NCI-H2227 (cell line): ENCODE data around the gene ALDH1A2.
"Not testable (repeated sequence)": the region's sequence is repeated elsewhere in the genome, so short reads cannot be mapped to it uniquely, and the experiment has no call there.

ENCODE experiments used
- DNase-seq: peaks from one replicate; lab custom pipeline; 2025; ENCODE audit not compliant: unreplicated experiment; lab: John Stamatoyannopoulos, UW

The ALDH1A2 gene

DNA sequence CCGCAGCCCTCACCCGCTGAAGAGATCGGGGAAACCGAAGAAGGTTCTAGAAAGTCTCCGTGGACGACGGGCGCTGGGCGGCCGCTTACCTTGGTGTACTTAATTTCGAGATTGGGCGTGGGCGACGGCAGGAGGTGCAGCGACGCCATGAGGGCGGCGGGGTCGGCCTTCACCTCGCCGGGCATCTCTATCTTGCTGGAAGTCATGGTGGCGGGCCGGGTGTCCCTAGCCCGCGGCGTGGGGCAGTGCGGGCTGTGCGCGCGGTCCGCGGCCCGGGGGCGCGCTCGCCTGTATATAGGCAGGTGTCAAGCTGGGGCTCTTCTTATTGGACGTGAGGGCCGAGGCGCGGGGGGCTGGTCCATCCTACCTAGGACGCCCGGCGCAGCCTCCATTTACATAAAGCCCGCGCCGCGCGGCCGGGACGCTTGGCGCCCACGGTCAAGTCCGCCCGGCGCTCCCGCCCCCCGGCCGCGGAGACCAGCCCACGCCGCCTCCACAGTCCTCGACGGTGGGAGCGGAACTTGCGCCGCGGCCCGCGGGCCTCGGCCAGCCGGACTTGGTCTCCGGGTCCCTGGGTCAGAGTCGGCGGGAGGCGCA lies at the start of gene ALDH1A2:
TSS of gene ALDH1A2 (minus strand) at position 267 of the 597 bp plus-strand sequence. CDS start at position 206, 61 bp downstream.
- no peak for DNase-seq

DNA sequence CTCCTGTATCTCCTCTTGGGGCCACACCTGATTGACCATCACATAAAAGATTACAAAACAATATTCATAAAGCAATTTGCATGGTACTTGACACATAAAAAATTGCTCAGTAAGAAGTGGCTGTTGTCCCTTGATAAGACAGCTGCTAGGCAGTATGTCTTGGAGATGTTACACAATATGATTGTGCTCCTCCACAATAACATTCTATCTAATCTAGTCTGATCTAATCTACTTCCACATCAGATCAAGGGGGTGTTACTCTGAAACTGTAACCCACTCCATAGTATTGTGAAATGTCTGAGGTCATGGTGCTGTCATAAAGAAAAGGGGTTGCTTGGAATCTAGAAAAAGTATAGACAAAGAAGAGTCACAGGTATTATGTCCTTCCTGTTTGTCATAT lies 49.3 kb upstream of the ALDH1A2 start:
- DNase-seq, result no peak

DNA sequence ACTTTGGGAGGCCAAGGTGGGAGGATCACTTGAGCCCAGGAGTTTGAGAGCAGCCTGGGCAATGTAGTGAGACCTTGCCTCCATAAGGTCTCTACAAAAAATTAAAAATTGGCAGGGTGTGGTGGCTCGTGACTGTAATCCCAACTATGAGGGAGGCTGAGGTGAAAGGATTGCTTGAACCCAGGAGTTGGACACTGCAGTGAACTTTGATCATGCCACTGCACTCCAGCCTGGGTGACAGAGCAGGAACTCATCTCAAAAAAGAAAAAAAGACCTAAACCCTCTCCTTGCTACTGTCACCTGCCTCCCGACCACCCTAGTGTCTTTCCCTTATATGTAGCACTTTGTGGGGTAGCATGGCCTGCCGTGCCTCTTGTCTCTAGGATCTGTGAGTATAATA lies 48.9 kb upstream of the ALDH1A2 start:
- no peak for DNase-seq

DNA sequence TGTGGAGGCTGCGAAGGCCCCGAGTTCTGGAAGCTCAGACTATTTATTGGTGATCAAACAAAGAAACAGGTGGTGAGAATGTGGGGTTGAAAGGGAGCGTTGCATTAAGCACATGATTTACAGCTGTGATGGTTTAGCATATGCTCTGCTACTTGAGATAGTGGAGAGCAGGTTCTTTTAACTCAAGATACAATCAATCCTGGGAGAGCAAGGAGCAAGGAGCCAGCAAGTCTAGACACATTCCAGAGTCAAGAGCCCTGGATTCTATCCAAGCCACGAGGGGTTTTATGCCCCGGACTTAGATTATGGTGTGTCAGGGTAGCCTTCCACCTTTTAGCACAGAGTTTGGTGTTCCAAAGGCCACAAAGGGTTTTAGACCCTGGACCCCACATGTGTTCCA lies 47.8 kb upstream of the ALDH1A2 start:
- DNase-seq, result not testable (repeated sequence)

DNA sequence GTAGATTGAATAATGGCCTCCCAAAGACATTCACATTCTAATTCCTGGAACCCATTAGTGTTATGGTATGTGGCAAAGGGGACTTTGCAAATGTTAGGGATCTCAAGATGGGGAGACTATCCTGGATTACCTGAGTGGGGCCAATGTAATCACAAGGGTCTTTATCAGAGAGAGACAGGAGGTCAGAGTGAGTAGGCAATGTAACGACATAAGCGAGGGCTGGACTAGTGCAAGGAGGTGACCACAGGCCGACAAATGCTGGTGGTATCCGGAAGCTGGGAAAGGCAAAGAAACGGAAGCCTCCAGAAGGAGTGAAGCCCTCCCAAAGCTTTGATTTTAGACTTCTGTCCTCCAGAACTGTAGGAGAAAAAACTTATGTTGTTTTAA lies 46.2 kb upstream of the ALDH1A2 start:
- no peak for DNase-seq

DNA sequence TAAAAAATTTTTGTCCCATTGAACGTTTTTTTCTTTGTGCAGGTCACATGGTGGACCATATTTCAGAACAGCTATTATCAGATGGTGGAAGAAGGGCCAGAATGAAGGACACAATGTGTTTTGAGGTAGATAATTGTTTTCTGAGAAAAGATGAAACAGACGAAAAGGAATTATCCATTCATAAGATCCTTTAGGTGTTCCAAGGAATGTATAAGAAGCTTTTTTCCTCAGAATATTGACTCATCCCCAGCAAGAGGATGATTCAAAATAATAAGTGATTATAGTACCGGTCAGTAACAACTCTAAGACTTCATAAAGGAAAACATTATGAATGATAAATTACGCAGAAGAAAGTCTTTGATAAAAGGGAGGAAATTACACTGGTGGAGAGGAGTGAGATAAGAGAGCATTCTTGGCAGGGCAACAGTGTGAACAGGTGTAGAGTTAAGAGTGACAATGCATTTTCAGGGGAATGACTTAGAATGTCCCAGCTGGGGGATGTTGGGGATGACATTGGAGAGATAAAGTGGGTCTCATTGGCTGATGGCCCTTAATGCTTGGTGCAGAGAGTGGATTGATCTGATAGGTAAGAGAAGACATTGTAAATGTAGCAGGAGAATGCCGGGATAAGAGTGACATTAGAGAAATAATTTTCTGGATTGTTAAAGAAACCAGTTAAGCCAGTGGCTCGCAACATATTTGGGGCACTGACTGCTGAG lies 45.6 kb upstream of the ALDH1A2 start:
- DNase-seq, result no peak

DNA sequence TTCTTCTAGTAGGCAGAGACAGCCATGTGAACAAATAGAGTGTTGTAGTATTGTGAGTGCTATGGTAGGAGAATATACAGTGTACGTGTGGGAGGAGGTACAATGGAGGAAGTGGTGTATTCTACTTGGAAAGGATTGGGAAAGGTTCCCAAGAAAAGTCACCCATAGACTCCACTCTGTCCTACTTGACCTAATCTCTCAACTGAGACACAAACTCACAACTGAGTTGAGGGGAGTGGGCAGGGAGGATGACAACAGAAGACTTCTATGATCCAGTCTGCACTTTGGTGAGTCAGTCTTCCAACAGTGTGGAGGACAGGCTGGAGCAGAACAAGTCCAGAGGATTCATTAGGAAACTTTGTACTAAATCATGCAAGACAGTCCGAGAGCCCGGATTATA lies 43.9 kb upstream of the ALDH1A2 start:
- no peak for DNase-seq

DNA sequence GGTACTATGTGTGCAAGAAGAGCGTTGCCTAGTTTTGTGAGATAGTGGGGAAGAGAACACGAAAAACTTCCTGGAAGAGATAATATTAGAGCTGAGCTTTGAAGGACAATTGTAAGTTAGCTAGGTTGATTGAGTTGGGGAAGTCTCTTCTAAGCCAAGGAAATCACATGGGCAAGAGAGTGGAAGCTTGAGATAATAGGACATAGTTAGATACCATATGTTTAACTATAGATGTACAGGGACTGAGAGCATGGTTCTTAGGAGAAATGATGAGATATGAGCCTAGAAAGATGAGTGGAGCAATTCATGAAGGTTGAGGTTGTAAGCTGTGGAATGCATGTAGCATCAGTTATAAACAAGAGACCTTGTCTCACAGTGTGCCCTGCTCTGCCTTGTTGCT lies 42.6 kb upstream of the ALDH1A2 start:
- DNase-seq, result no peak

DNA sequence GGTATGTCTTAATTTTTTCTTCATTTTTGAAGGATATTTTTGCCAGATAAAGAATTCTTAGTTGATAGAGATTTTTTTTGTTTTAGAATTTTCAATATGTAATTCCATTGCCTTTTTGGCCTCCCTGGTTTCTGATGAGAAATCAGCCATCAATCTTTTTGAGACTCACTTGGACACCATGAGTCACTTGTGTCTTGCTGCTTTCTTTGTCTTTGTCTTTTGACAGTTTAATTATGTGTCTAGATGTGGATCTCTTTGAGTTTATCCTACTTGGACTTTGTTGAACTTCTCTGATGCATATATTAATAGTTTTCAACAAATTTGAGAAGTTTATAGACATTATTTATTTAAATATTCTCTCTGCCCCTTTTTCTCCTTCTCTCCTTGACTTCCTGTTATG lies 38.0 kb upstream of the ALDH1A2 start:
- no peak for DNase-seq

DNA sequence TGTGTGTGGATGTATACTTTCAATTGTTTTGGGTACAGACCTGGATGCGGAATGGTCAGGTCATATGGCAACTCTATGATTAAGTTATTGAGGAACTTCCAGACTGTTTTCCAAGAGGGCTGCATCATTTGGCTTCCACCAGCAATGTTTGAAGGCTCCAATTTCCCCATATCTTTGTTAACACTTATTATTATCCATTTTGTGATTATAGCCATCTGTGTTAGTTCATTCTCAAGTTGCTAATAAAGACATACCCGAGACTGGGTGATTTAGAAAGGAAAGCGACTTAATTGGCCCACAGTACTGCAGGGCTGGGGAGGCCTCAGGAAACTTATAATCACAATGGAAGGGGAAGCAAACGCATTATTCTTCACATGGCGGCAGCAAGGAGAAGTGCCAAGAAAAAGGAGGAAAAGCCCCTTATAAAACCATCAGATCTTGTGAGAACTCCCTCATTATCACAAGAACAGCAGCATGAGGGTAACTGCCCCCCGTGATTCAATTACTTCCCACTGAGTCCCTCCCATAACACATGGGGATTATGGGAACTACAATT lies 31.1 kb upstream of the ALDH1A2 start:
- DNase-seq, result no peak

DNA sequence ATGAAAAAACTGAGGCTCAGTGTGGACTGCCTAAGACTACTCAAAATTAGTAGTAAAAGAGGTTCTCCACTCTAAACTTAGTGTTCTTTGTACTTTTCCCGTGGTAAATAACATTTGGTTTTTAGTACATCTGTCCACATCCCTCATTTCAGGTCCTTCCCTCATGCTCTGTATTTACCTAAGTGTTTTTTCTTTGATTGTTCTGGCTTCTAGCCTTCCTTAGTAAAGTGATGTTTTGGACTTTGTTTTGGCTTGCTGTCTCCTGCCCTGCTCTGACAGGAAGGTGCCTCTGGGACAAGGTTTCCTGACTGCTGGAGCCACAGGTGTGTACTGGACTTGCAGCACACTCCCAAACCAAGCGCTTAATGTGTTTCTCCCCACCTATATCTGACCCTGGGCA lies 29.9 kb upstream of the ALDH1A2 start:
- no peak for DNase-seq

DNA sequence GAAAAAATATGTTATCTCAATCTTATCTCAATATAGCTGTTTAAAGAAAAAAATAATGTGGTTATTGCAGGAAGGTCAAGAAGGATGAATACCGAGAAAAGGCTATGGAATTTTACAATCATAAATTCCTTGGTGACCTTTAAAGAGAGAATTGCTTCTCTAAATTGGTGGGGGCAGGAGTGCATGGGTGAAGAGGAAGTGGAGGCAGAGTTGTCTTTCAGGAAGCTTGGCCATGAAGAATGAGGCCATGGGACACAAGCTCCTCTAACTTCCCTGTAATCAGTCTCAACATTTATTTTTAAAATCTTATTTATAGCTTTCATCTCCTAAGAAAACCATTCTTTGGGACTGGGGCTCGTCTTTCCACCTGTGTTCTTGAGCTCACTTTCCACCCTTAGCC lies 22.4 kb upstream of the ALDH1A2 start:
- no peak for DNase-seq

DNA sequence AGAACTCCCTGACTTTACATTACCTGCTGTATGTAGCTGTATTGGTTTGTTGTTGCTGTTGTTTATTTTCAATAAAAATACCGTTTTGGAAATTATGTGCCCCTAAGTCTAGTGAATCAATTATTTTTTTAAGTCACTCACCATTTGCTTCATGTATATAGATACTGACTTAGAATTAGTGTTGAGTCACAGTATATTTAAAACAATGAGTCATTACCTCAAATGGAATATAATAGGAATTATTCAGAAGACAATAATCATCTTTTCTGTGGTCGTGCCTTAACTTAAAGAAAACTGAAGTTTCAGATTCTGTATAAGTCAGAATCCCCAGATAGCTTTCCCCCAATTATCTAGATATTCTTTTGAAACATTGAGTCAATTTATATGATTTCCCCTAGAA lies 21.0 kb upstream of the ALDH1A2 start:
- no peak for DNase-seq

DNA sequence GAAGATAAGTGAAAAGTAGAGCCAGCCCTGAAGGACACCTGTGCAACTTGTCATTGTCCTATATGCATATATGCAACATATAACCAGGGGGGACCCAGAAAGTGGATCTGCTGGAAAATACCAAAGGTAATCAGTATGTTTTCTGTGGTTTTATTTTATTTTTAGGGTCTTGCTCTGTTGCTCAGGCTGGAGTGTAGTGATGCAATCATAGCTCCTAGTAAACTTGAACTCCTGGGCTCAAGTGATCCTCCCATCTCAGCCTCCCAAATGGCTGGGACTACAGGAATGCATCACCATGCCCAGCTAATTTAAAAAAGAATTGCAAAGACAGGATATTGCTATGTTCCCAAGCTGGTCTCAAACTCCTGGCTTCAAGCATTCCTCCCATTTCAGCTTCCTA lies 18.0 kb upstream of the ALDH1A2 start:
- DNase-seq, result no peak

DNA sequence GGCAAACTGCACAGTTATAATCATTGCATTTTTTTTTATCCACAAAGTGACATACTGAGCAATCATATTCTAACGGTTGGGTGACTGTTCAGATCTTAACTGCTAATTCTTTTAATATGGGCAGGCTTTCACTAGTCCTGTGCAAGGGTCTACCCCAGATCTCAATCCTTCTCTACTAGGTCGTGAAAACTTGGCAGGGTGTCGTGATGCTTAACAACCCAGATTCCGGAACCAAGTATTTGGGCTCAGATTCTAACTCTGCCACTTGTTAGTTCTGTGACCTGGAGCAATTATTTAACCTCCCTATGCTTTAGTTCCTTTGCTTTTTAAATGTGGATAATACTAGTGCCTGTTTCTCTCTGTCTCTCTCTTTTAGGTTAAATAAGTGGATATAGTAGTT lies 16.4 kb upstream of the ALDH1A2 start:
- no peak for DNase-seq

DNA sequence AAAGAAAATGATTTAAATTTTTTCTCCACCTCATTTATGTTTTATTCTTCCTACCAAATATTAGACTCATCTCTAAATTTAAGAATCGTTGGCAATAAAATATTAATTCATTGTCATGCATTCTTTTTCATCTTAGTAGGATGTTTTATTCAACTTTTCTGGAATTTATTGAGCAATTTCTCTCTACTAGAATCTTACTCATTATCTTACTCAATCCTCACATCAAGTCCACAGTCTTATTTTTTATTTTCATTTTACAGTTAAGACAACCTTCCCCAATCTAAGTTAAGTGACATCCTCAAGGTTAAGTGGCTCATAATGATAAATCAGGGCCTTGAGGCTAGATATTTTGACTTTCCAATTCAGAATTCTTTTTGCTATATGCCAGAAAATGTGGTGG lies 15.9 kb upstream of the ALDH1A2 start:
- no peak for DNase-seq

DNA sequence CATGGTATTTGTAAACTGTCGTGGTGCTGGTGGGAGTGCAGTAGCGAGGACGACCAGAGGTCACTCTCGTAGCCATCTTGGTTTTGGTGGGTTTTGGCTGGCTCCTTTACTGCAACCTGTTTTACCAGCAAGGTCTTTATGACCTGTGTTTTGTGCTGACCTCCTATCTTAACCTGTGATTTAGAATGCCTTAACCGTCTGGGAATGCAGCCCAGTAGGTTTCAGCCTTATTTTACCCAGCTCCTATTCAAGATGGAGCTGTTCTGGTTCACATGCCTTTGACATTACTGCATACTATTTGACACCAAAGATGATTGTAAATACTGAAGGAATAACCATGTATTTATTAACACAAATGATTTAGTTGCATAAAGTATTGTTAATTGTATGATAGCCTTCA lies 15.4 kb upstream of the ALDH1A2 start:
- DNase-seq, result not testable (repeated sequence)

DNA sequence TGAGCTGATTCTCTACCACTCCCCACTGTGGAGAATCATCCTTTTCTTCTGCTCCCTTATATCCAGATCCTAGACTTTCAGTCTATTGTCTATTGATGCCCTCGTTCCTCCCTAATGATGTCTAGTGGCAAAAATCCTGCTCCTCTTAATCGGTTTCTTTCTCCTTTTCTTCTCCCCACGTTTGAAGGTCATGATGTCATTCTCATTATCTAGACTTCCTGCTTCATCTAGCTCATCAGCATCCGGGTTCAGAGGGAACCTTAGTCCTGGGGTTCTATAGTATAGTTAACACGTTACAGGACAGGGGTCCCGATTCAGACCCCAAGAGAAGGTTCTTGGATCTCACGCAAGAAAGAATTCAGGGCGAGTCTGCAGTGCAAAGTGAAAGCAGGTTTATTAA lies 14.9 kb upstream of the ALDH1A2 start:
- no peak for DNase-seq

DNA sequence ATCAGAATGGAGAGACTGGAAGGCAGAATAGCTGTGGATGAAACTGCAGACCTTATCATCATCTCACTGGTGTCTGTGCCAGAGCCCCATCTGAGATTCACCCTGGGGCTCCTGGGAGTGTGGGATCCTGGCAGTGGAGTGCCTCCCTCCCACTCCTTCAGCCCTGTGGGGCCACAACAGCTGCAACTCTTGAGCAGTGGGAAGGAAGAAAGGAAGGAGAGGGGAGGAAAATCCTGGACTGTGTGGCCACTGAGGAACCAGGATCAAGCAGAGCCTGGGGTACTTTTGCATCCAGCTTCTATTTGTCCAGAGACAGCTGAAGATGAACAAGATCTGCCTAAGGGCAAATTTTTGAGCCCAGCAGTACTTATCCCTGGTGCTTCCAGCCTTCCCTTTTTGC lies 13.1 kb upstream of the ALDH1A2 start:
- no peak for DNase-seq

DNA sequence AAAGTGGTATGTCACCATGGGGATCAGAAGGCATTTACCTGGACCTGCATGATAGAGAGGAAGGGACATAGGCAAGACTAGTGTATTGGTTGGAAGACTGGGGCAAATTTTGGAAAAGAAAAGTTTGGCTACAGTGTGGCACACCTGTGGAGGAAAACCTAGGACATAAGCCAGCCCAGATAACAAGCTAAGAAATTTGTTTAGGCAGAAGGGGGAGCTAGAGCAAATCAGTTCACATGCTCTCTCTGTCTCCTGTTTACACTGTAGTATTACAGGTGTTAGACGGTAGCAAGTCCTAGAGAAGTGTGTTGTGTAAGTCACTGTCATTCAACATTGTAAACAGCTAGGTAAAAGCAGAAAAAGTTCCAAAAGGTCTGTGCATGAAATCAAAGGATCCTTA lies 11.9 kb upstream of the ALDH1A2 start:
- no peak for DNase-seq

DNA sequence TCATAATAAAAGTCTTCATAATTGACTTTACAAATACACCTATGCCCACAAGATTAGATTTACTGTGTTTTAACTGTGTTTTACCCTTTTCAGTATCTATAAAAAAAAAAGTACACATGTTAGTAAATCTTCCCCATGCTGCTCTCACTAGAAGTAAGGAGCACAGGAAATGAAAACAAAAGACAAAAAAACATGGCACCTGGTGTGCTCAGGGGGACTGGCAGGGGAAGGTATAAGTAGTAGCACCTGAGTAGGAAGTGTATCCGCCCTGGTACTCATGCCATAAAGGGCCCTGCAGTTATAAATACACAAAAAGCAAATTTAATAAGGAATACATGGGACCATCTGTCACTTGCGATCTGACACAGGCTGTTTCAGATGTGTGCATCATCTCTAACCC lies 8.9 kb upstream of the ALDH1A2 start:
- no peak for DNase-seq

DNA sequence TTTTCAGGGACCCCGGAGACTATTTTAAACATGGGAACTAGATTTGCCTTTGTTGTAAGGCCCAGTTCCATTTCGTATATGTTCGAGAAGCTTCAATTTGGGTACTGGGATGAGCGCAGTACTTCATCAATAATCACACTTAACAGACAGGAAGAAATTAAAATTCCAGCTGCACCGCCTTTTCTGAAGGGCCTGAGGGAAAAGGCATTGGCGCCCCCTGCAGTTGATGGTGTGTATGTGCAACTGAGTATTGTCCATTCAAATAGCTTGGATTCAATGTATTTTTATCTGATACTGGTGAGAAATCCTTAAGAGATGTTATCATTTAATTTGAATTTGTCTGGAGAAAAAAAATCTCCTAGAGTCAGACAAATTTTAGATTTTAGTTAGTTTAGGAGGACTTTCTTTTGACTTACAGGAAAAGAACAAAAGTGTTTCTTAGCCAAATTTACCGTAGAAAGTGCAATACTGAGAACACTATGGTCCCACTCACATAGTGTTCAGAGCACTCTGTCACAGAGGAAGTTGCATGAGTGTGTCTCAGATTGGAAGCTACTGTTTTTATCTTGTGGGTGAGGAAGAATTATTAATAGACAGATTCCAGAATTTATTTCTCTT lies 5.4 kb upstream of the ALDH1A2 start:
- DNase-seq, result peak; percentile 12
